ENCODE results near the gene NUDT9.

GRCh38 chr4:87399954-87400353 lies 22.4 kb upstream of the NUDT9 start:
- TF ChIP-seq, protein P1, sequence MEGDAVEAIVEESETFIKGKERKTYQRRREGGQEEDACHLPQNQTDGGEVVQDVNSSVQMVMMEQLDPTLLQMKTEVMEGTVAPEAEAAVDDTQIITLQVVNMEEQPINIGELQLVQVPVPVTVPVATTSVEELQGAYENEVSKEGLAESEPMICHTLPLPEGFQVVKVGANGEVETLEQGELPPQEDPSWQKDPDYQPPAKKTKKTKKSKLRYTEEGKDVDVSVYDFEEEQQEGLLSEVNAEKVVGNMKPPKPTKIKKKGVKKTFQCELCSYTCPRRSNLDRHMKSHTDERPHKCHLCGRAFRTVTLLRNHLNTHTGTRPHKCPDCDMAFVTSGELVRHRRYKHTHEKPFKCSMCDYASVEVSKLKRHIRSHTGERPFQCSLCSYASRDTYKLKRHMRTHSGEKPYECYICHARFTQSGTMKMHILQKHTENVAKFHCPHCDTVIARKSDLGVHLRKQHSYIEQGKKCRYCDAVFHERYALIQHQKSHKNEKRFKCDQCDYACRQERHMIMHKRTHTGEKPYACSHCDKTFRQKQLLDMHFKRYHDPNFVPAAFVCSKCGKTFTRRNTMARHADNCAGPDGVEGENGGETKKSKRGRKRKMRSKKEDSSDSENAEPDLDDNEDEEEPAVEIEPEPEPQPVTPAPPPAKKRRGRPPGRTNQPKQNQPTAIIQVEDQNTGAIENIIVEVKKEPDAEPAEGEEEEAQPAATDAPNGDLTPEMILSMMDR (conservative IDR thresholded peaks at IDR 0.05; ENCODE audit: low read depth, low read length): no peak
- TF ChIP-seq EZH2 (IDR thresholded peaks at IDR 0.05; ENCODE audit: low read length, unreplicated experiment): no peak
